Panc1 (cell line): ENCODE data around the gene STXBP5L. TPM values are rescaled to one million over a fixed set of nuclear protein-coding genes. Genes with fewer than 3 reads are reported as not detected.

Experiments used
- ATAC-seq: fragments of 200-7000 bp; cut with Tn5 transposase; 2 replicates; pipeline ENCODE4 v1.9.1; 2020; ENCODE audit warnings: mild to moderate bottlenecking, moderate library complexity
- BruUV-seq: library from RNA; stranded (reverse); fragments of 400-500 nt; replicated peaks from 2 replicates; lab custom pipeline; 2021; lab: Mats Ljungman, UMichigan
- CTCF ChIA-PET: fragments of 300-600 bp; sonication (Branson Sonifier 250); formaldehyde crosslinking; loops from one replicate; lab custom pipeline; 2022; ENCODE audit warnings: antibody characterized with exemption; lab: Charles Lee
- POLR2A ChIA-PET: fragments of 300-600 bp; sonication (Branson Sonifier 250); formaldehyde crosslinking; loops from one replicate; lab custom pipeline; 2022; ENCODE audit warnings: antibody characterized with exemption; lab: Charles Lee
- DNase-seq: peaks from one replicate; pipeline ENCODE4 v3.0.0-alpha.2; 2010; ENCODE audit warnings: low read depth, low spot score
- H3K27ac ChIP-seq: 2 replicates; pipeline ENCODE4 v1.5.1; 2011; ENCODE audit warnings: mild to moderate bottlenecking, low read length, inconsistent platforms
- H3K27me3 ChIP-seq: fragments of 200-500 bp; sonication (Bioruptor generic); 2 replicates; pipeline ENCODE4 v1.6.0; 2014; ENCODE audit warnings: low read length, inconsistent platforms; ENCODE audit not compliant: control insufficient read depth, insufficient read depth
- H3K36me3 ChIP-seq: fragments of 200-500 bp; sonication (Bioruptor generic); 2 replicates; pipeline ENCODE4 v1.5.1; 2014; ENCODE audit warnings: inconsistent platforms, mild to moderate bottlenecking, low read length, moderate library complexity; ENCODE audit not compliant: control insufficient read depth, insufficient read depth
- H3K4me1 ChIP-seq: 2 replicates; pipeline ENCODE4 v1.5.1; 2011; ENCODE audit warnings: inconsistent platforms, mild to moderate bottlenecking, low read length, moderate library complexity; ENCODE audit not compliant: control insufficient read depth, insufficient read depth
- H3K4me3 ChIP-seq, 2 experiments: 2 replicates each; pipeline ENCODE4 v1.5.1; 2011 to 2012; ENCODE audit warnings: low read depth in 2 of 2, low read length in 2 of 2, mild to moderate bottlenecking in 2 of 2, inconsistent platforms in 1 of 2, moderate library complexity in 1 of 2
- H3K9me3 ChIP-seq: fragments of 200-500 bp; sonication (Bioruptor generic); 2 replicates; pipeline ENCODE4 v1.5.1; 2014; ENCODE audit warnings: low read depth, mild to moderate bottlenecking, inconsistent platforms, low read length, moderate library complexity; ENCODE audit not compliant: control insufficient read depth, insufficient read depth
- POLR2AphosphoS5 ChIP-seq: IDR thresholded peaks from 2 replicates; pipeline ENCODE4 v1.6.1; 2012; ENCODE audit warnings: mild to moderate bottlenecking, low read depth, low read length, moderate library complexity
- REST ChIP-seq, 2 experiments: IDR thresholded peaks; 2 replicates each; pipeline ENCODE4 v1.6.1; 2011 to 2012; ENCODE audit warnings: low read depth in 2 of 2, control low read depth in 1 of 2, low read length in 1 of 2, mild to moderate bottlenecking in 1 of 2, moderate library complexity in 1 of 2; ENCODE audit not compliant: insufficient read depth in 1 of 2
- SIN3A ChIP-seq: IDR thresholded peaks from 2 replicates; pipeline ENCODE4 v1.6.1; 2012; ENCODE audit warnings: low read depth, mild to moderate bottlenecking, low read length, moderate library complexity, borderline replicate concordance; ENCODE audit not compliant: insufficient read depth
- TCF7L2 ChIP-seq: IDR thresholded peaks from 2 replicates; pipeline ENCODE4 v1.6.1; 2011; ENCODE audit warnings: mild to moderate bottlenecking, low read depth, low read length, inconsistent platforms
- in situ Hi-C: cut with HindIII; loops from 2 replicates; pipeline ENCODE4 v1.10.0; 2016; ENCODE audit warnings: low sequenced_read_pairs, low pct_unique_long_range_greater_than_20kb
- intact Hi-C: fragments of 100-400 bp; cut with micrococcal nuclease; formaldehyde crosslinking; loops from one replicate; pipeline ENCODE4 v1.10.0; 2022; ENCODE audit not compliant: unreplicated experiment
- total RNA-seq: library from RNA; stranded (reverse); gene quantifications from one replicate; pipeline ENCODE4 v1.2.1, GENCODE V29; 2021; ENCODE audit not compliant: unreplicated experiment
- TF ChIP-seq, protein P1 (sequence below): fragments of 450-650 bp; IDR thresholded peaks from 2 replicates; pipeline ENCODE4 v1.5.1; 2017; ENCODE audit warnings: mild to moderate bottlenecking

The STXBP5L gene
- total RNA-seq, 1 experiment from 2014 or later: 0.05 TPM

GRCh38 chr3:121414924-121415323 lies 506.9 kb downstream of the STXBP5L start:
- CTCF ChIA-PET: no interaction called here
- ATAC-seq (no peak), DNase-seq (no peak)
- in situ Hi-C loops (no loop called here), intact Hi-C loops (no loop called here)
- Histone ChIP-seq H3K4me1 (no peaks in the 10 kb centered on the region), H3K27me3 (no peaks in the 10 kb centered on the region), H3K27ac (no peak overlapping the region), H3K36me3 (no peaks in the 10 kb centered on the region), H3K9me3 (no peaks in the 10 kb centered on the region), H3K4me3 (no peak overlapping the region)
- TF ChIP-seq, protein P1, sequence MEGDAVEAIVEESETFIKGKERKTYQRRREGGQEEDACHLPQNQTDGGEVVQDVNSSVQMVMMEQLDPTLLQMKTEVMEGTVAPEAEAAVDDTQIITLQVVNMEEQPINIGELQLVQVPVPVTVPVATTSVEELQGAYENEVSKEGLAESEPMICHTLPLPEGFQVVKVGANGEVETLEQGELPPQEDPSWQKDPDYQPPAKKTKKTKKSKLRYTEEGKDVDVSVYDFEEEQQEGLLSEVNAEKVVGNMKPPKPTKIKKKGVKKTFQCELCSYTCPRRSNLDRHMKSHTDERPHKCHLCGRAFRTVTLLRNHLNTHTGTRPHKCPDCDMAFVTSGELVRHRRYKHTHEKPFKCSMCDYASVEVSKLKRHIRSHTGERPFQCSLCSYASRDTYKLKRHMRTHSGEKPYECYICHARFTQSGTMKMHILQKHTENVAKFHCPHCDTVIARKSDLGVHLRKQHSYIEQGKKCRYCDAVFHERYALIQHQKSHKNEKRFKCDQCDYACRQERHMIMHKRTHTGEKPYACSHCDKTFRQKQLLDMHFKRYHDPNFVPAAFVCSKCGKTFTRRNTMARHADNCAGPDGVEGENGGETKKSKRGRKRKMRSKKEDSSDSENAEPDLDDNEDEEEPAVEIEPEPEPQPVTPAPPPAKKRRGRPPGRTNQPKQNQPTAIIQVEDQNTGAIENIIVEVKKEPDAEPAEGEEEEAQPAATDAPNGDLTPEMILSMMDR: no peak
- no peak for TF ChIP-seq SIN3A
- no peak for TF ChIP-seq REST (IDR thresholded peaks at IDR 0.05; ENCODE audit: insufficient read depth in 1 of 2, low read depth in 2 of 2, low read length in 1 of 2)
- BruUV-seq: no TSS peak
- POLR2A ChIA-PET: no interaction called here

DNA sequence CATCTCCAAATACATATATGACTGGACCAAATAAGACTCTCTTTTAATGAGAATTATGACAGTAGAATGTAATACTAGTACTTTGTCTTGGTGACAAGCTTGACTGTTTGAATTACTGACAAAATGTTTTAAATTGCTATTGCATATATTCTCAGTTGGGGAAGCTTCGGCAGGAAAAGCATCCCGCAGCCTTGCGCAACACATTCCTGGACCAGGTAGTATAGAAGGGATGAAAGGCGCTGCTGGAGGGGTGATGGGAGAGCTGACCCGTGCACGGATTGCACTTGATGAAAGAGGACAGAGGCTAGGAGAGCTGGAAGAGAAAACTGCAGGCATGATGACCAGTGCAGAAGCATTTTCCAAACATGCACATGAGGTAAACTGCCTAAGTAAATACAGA lies 510.2 kb downstream of the STXBP5L start:
- DNase-seq: no peak
- BruUV-seq: no TSS peak
- ChIA-PET POLR2A (no interaction called here), CTCF (no interaction called here)
- H3K4me3 ChIP-seq: no peak overlapping the region
- in situ Hi-C loops: no loop called here
- H3K9me3 ChIP-seq: no peaks in the 10 kb centered on the region
- no peak for ATAC-seq
- no peaks in the 10 kb centered on the region for H3K4me1 ChIP-seq
- intact Hi-C loops: no loop called here
- TF ChIP-seq POLR2AphosphoS5: no peak
- no peaks in the 10 kb centered on the region for H3K36me3 ChIP-seq
- no peak overlapping the region for H3K27ac ChIP-seq
- H3K27me3 ChIP-seq: no peaks in the 10 kb centered on the region

DNA sequence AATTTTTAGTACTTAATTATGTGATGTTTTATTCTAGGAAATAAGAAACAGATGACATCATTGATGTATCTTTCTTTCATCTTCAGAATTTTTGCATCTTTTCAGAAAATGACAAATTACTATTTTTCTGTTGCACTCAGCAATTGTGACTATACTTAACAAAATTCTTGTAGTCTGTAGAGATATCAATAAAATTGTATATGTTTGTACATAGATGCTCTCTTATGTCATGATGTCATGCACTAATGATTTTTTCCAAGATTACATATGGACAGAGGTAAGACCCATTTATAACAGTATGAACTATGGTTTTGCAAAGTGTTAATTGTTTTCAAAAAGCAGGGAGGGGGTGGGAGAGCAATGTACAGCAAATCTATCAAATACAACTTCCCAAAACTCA lies 516.5 kb downstream of the STXBP5L start:
- CTCF ChIA-PET: no interaction called here
- H3K4me3 ChIP-seq: no peak overlapping the region
- H3K27me3 ChIP-seq: no peaks in the 10 kb centered on the region
- H3K9me3 ChIP-seq: no peaks in the 10 kb centered on the region
- no peak overlapping the region for H3K27ac ChIP-seq
- POLR2A ChIA-PET: no interaction called here
- in situ Hi-C loops (no loop called here), intact Hi-C loops (no loop called here)
- BruUV-seq: no TSS peak
- DNase-seq: no peak
- ATAC-seq: no peak
- no peaks in the 10 kb centered on the region for H3K4me1 ChIP-seq
- TF ChIP-seq POLR2AphosphoS5 (no peak), TCF7L2 (no peak), REST (IDR thresholded peaks at IDR 0.05; ENCODE audit: insufficient read depth in 1 of 2, low read depth in 2 of 2, low read length in 1 of 2) (no peak), SIN3A (no peak)
- TF ChIP-seq, protein P1: no peak
- H3K36me3 ChIP-seq: no peaks in the 10 kb centered on the region
